ENCODE data around the gene ARHGAP42.

ARHGAP42 gene

GRCh38 chr11:100801225-100801999 is 114.3 kb downstream of the ARHGAP42 start:
- no peak for DNase-seq

- DNase-seq = no peak
Observed at GRCh38 chr11:100805506-100806199, 118.6 kb downstream of the ARHGAP42 start.

- DNase-seq = no peak
Observed at GRCh38 chr11:100806296-100806695, 119.2 kb downstream of the ARHGAP42 start.

- DNase-seq = no peak
Observed at GRCh38 chr11:100808904-100809491, 121.9 kb downstream of the ARHGAP42 start.

GRCh38 chr11:100810146-100810545 is 123.1 kb downstream of the ARHGAP42 start:
- DNase-seq = no peak

GRCh38 chr11:100810666-100811065 is 123.6 kb downstream of the ARHGAP42 start:
- DNase-seq = no peak

GRCh38 chr11:100812517-100812916 is 125.4 kb downstream of the ARHGAP42 start:
- no peak for DNase-seq

GRCh38 chr11:100815787-100816330 is 128.8 kb downstream of the ARHGAP42 start:
- no peak for DNase-seq

- DNase-seq = no peak
Observed at GRCh38 chr11:100816823-100817222, 129.7 kb downstream of the ARHGAP42 start.

- no peak for DNase-seq
Observed at GRCh38 chr11:100817620-100818019, 130.5 kb downstream of the ARHGAP42 start.

GRCh38 chr11:100820621-100821020 is 133.5 kb downstream of the ARHGAP42 start:
- no peak for DNase-seq

GRCh38 chr11:100821198-100821597 is 134.1 kb downstream of the ARHGAP42 start:
- no peak for DNase-seq

GRCh38 chr11:100823360-100823759 is 136.3 kb downstream of the ARHGAP42 start:
- DNase-seq = no peak

- DNase-seq = no peak
Observed at GRCh38 chr11:100824041-100824809, 137.1 kb downstream of the ARHGAP42 start.

- DNase-seq = peak; percentile 23
Observed at GRCh38 chr11:100825626-100826025, 138.5 kb downstream of the ARHGAP42 start.

- no peak for DNase-seq
Observed at GRCh38 chr11:100827934-100828661, 141.0 kb downstream of the ARHGAP42 start.

GRCh38 chr11:100830274-100830673 is 143.2 kb downstream of the ARHGAP42 start:
- peak; percentile 45 for DNase-seq

GRCh38 chr11:100830978-100831732 is 144.1 kb downstream of the ARHGAP42 start:
- DNase-seq = no peak

- no peak for DNase-seq
Observed at GRCh38 chr11:100831929-100832494, 144.9 kb downstream of the ARHGAP42 start.

GRCh38 chr11:100832829-100833228 is 145.7 kb downstream of the ARHGAP42 start:
- no peak for DNase-seq
